ENCODE results near the gene MLH3. TPM values are rescaled to one million over a fixed set of nuclear protein-coding genes. Genes with fewer than 3 reads are reported as not detected.

MLH3 gene
- total and polyA plus RNA-seq, 2 of the 13 experiments (the other 11 are each of a cell fraction or from before 2014, with no cell fraction given), result 14.4 to 24.8 TPM

- 43% methylated on average over 5 of the region's 5 CpGs for WGBS (ENCODE audit: low lambda C conversion rate)
- Histone ChIP-seq H3K4me1 (ENCODE audit: insufficient read depth, low read length) (peaks cover 18% of the 10 kb centered on the region; the same call in 1 of the 2 replicates), H3K4me2 (ENCODE audit: low read depth, low read length) (no peak overlapping the region), H2AFZ (ENCODE audit: low read length) (no peak overlapping the region), H3K27me3 (ENCODE audit: control insufficient read depth in 1 of 2, insufficient read depth in 2 of 2, low read length in 2 of 2) (peaks cover 3 to 34% of the 10 kb centered on the region in 2 experiments; a peak in 3 of 5 replicates), H4K20me1 (ENCODE audit: insufficient read depth, low read length) (no peaks in the 10 kb centered on the region), H3K4me3 (replicated peaks in 1 of 3; ENCODE audit: insufficient read depth in 1 of 3, low read depth in 2 of 3, low read length in 3 of 3) (no peak overlapping the region), H3K36me3 (replicated peaks in 1 of 2; ENCODE audit: control insufficient read depth in 1 of 2, insufficient read depth in 2 of 2, low read length in 2 of 2) (no peaks in the 10 kb centered on the region), H3K27ac (ENCODE audit: extremely low read length, insufficient read depth, low read length) (no peak overlapping the region), H3K9me3 (ENCODE audit: low read length) (no peaks in the 10 kb centered on the region), H3K9ac (ENCODE audit: insufficient read depth, low read depth, low read length) (no peak overlapping the region), H3K79me2 (ENCODE audit: insufficient read depth, low read length) (no peaks in the 10 kb centered on the region)
- no TSS peak for BruUV-seq (replicated peaks)
- FAIRE-seq, result no peak
- in situ Hi-C loops (cut with HindIII; ENCODE audit: extremely low pct_ligation_motif_present, low pct_unique_long_range_greater_than_20kb), result no loop called here
- intact Hi-C loops (cut with micrococcal nuclease; ENCODE audit: unreplicated experiment), result no loop called here
- POLR2A ChIA-PET, result interaction anchor here (2.3 to 2.9 kb wide), 2 partner anchors 11 to 14 kb away, joined by 11 to 12 read pairs; partner anchors contain the start of gene PGF
- no peak for DNase-seq (ENCODE audit: low spot score)
- TF ChIP-seq ATF7 (IDR thresholded peaks at IDR 0.05) (peak; percentile 33; the same call in 1 of the 2 replicates), ATF7 (CRISPR knock-in tag; IDR thresholded peaks at IDR 0.05) (no peak), ZNF547 (CRISPR knock-in tag; IDR thresholded peaks at IDR 0.05) (no peak), ZNF768 (CRISPR knock-in tag; IDR thresholded peaks at IDR 0.05) (peak; percentile 59; the same call in 1 of the 2 replicates)
- ATAC-seq, result no peak
- CTCF ChIA-PET (ENCODE audit: low intra/inter-chr PET ratio, low total read pairs), result no interaction called here
These were observed 85.6 kb downstream of the MLH3 start for GRCh38 chr14:74965486-74966153.

- ATAC-seq (no peak), DNase-seq (ENCODE audit: low spot score) (no peak), FAIRE-seq (no peak)
- peaks cover 18% of the 10 kb centered on the region; the same call in 1 of the 2 replicates for H3K4me1 ChIP-seq (ENCODE audit: insufficient read depth, low read length)
- no TSS peak for BruUV-seq (replicated peaks)
- H3K27ac ChIP-seq (ENCODE audit: extremely low read length, insufficient read depth, low read length), result no peak overlapping the region
- 2% methylated on average over 4 of the region's 4 CpGs for WGBS (ENCODE audit: low lambda C conversion rate)
- H2AFZ ChIP-seq (ENCODE audit: low read length), result no peak overlapping the region
- no peak overlapping the region for H3K4me3 ChIP-seq (replicated peaks in 1 of 3; ENCODE audit: insufficient read depth in 1 of 3, low read depth in 2 of 3, low read length in 3 of 3)
- no peaks in the 10 kb centered on the region for H3K9me3 ChIP-seq (ENCODE audit: low read length)
- POLR2A ChIA-PET, result interaction anchor here (2.3 to 2.9 kb wide), 2 partner anchors 11 to 14 kb away, joined by 11 to 12 read pairs; partner anchors contain the start of gene PGF
- in situ Hi-C loops (cut with HindIII; ENCODE audit: extremely low pct_ligation_motif_present, low pct_unique_long_range_greater_than_20kb), result no loop called here
- peaks cover 3 to 32% of the 10 kb centered on the region in 2 experiments; a peak in 3 of 5 replicates for H3K27me3 ChIP-seq (ENCODE audit: control insufficient read depth in 1 of 2, insufficient read depth in 2 of 2, low read length in 2 of 2)
- no peak overlapping the region for H3K4me2 ChIP-seq (ENCODE audit: low read depth, low read length)
- no peaks in the 10 kb centered on the region for H3K79me2 ChIP-seq (ENCODE audit: insufficient read depth, low read length)
- intact Hi-C loops (cut with micrococcal nuclease; ENCODE audit: unreplicated experiment), result no loop called here
- H4K20me1 ChIP-seq (ENCODE audit: insufficient read depth, low read length), result no peaks in the 10 kb centered on the region
- no peak for TF ChIP-seq NRL (CRISPR knock-in tag; IDR thresholded peaks at IDR 0.05; ENCODE audit: borderline replicate concordance)
- no peak for TF ChIP-seq DR1 (CRISPR knock-in tag; IDR thresholded peaks at IDR 0.05)
- no peak for TF ChIP-seq STAG1 (CRISPR knock-in tag; IDR thresholded peaks at IDR 0.05)
- no peak for TF ChIP-seq FOXO1 (CRISPR knock-in tag; IDR thresholded peaks at IDR 0.05)
- TF ChIP-seq ZNF713 (CRISPR knock-in tag; IDR thresholded peaks at IDR 0.05), result no peak
- TF ChIP-seq ZNF562 (CRISPR knock-in tag; IDR thresholded peaks at IDR 0.05; ENCODE audit: borderline replicate concordance), result no peak
- no peak for TF ChIP-seq BCLAF1 (IDR thresholded peaks at IDR 0.05)
- TF ChIP-seq ZNF12 (CRISPR knock-in tag; IDR thresholded peaks at IDR 0.05), result no peak
- H3K36me3 ChIP-seq (replicated peaks in 1 of 2; ENCODE audit: control insufficient read depth in 1 of 2, insufficient read depth in 2 of 2, low read length in 2 of 2), result no peaks in the 10 kb centered on the region
- no peak overlapping the region for H3K9ac ChIP-seq (ENCODE audit: insufficient read depth, low read depth, low read length)
- CTCF ChIA-PET (ENCODE audit: low intra/inter-chr PET ratio, low total read pairs), result no interaction called here
These were observed 86.3 kb downstream of the MLH3 start for GRCh38 chr14:74964787-74965485.

Measured in HepG2 (cell line).